ENCODE data around the gene IHH.
A peak's percentile ranks its signal among the peaks of the same experiment; 100 is the strongest.

IHH gene

DNA sequence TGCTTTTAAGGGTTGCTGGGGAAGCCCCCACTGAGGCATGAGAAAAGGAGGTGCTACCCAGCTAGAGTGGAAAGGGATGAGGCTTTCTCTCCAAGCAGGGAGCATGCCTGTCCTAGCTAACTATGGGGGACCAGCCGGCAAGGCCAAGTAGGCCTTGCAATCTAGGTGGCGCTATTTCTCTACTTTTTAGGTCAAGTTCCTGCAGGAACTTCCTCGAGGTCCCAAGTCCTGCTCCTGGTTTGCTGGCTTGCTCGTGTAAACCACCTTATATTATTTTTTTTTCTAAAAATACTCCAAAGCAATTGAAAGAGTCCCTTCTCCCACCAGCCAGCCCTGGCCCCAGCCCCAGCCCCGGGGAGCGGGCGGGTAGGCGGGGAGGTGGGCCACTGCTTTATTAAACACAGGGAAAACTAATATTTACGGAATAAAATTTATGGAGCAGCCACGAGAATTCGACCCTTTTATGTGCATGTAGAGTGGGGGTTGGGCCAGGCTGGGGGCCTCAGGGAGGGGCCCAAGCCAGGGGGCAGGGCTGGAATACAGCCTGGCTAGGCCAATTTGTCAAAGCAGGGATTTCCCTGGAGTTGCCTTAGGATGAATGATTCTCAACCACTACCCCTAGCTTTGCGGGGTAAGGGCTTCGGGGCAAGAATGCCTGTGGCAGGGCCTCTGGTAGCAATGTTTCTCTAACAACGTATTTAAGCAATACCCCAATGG lies 12.8 kb upstream of the IHH start:
- no peak for DNase-seq (ENCODE audit: low spot score)

DNA sequence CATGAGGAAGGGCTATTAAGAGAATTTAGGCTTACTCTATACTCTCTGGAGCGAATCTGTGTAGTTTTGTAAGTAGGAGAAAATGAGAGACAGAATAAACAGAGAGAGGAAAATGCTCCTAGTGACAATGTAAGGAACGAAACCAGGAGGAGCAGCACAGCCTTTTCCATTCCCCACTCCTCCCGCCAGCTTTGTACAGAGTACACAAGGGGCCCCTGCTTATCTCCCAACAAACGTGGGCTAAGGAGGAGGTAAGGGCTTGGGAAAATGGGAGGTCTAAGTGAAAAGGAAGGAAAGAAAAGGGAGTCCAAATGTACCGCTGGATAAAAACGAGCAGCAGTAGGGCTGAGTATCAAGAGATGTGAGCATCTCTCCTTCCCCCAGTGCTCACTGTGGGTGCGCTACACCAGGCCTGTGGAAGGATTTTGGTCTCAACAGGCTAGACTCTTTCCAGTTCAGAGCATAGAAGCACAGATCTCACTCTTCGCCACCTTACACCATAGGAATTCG lies 12.1 kb upstream of the IHH start:
- DNase-seq (ENCODE audit: low spot score) = no peak

- no peak for DNase-seq (ENCODE audit: low spot score)
These were observed 10.6 kb upstream of the IHH start for GRCh38 chr2:219071131-219071816.

DNA sequence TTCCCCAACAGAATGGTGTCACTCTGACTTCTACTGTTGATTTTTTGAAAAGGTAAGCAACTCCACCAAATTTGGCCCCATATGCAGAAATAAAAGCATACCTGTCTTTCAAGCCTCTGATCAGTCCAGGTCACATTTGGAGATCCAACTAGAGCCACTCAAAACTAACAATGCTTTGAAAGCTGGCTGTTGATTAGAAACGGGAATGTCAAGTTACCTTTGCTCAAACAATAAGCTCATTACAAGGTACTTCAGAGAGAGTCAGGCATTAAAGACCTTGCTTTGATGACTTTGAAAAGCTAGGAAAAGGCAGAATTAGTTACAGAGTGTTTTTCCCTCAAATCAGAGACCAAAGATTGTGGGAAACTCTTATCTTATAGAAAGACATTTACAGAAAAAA lies 4.8 kb upstream of the IHH start:
- no peak for DNase-seq (ENCODE audit: low spot score)

- no peak for DNase-seq (ENCODE audit: low spot score)
These were observed 1.4 kb upstream of the IHH start for GRCh38 chr2:219062081-219062480.

DNA sequence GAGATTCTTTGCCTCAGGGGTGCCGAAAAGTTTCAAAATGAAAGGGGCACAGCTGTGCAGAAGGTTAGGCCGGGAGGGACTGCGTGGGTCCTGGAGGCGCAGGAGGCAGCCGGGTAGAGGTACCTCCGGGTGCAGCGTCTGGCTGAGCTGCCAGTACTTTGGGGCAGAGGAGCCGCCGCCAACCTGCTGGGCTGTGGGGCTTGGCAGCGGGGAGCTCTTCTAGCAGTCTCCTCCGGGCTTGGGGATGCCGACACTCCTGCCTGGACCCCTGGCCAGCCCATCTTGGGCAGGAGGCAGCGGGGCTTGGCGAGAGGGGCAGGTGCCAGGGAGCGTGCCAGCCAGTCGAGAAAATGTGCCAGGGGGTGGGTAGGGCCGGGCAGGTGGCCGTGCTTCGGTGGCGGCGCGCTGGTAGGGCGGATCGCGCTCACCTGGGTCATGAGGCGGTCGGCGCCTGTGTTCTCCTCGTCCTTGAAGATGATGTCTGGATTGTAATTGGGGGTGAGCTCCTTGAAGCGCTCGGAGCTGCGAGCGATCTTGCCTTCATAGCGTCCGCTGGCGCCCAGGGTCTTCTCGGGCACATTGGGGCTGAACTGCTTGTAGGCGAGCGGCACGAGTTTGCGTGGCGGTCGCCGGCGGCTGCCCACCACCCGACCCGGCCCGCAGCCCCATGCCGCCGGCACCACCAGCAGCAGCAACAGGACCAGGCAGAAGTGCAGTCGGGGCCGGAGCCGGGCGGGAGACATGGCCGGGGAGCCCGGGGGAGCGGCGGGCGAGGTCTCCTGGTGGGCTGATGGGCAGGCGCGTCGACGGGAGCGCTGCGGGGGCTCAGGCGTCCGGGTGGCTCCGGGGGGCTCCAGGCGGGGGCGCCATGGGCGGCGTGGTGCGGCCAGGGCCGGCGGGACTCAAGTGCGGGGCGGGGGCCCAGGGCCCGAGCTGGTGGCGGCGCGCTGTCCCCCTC lies 717 bp downstream of the IHH start:
- DNase-seq (ENCODE audit: low spot score) = no peak

- DNase-seq (ENCODE audit: low spot score) = no peak
These were observed 1.4 kb downstream of the IHH start for GRCh38 chr2:219059375-219059724.

DNA sequence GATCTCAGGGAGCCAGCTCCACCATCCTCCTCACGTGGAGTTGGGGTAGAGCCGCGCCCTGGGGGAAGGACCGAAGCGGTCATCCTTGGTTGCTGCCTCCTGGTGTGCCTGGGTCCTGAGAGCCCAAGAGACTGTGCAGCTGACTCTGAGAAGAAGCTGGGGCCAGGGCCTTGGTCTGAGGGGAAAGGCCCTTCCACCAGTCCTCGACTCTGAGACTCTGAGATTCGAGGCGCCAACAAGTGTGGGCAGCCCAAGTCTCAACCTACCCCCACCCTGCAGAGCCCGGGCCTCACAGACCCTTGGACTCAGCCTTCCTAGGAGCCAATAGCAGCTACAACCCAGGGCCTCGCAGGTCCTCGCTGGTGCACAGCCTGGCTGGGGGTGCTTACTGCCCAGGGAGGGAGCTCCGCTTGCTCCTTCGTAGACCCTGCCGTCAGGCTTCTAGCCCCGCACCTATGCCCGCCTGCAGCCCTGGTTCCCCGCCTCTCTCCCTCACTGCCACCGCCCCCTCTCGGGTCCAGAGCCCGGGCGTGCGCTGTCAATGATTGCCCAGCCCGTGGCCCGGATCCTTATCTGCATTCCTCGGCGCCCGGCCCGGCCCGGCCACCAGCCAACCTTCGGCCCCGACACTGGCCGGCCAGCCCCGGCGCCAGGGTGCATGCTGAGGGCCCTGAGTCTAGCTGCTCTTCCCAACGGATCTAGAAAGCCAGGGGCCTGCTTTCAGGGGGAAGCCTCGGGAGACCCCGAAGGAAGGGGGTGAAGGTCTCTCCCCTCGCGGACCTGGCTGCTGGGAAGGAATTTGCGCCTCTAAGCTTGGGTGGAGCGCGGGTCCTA lies 2.0 kb downstream of the IHH start:
- DNase-seq (ENCODE audit: low spot score) = no peak

DNA sequence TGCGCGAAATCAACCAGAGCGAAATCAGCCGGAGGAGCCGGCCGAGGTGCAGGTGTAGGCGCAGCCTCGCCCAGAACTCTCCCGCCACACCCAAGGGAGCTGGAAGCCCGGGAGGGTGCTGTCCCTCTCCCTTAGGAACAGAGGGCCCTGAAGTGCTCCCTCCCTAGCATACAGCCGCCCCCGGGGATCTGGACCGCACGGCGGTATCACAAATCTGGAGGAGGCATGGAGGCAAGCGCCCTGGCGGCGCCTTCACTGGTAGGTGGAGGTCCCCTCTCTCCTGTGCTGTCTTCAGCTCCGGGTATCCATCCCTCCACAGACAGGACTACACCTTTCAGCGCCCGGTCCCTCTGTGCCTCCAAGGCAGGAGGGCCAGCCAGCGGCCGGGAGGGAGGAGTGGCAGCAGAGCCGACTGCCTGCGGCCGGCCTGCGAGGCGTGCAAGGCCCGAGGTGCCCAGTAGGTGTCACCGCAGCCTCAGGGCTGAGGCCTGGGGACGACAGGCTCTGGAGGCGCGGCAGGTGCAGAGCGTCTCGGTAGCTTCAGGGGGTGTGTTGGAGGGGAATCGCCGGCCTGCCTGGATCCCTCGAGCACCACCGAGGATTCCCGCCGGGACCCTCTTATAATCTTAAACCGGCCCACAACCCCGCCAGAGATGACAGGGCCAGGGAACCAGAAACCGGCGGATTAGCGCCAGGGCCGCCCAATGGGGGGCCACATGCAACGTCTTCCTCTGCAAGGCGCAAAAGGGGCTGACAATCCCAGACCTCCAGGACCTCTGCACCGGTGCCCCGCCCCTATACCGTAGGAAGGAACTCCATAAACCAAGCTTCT lies 2.8 kb downstream of the IHH start:
- DNase-seq (ENCODE audit: low spot score) = peak; percentile 47

GRCh38 chr2:219056896-219057708 lies 3.6 kb downstream of the IHH start:
- DNase-seq (ENCODE audit: low spot score) = no peak

DNA sequence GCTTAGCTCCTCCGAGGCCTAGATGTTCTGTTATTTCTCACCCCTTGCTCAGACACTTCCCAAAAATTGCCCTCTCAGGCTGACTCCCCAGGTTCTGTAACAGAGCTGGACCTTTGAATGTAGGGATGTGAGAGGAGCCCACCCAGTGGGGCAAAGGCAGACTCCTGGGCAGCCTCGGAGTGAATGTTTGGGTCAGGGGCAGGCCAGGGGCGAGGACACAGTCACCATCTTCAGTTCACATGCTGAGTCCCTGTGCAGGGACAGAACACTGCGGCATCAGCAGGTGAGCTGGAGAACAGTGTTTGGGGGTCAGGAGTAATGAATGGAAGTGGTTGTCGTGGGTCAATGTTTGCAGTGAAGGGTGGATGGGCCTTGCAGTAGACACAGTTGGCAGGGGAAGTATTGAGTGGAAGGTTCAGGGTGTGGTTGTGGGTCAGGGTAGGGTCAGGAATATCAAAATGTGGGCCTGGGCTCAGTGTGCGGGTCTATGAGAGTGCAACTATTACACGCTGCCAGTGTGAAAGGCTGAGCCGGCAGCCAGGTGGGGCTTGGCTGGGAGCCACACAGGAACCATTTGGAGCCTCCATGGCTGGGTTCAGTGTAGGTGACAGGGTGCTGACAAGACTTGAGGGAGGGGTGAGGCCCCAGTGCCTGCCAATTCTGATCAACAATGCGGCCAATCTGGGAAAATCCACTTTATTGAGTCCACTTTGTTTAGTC lies 4.4 kb downstream of the IHH start:
- no peak for DNase-seq (ENCODE audit: low spot score)

- no peak for DNase-seq (ENCODE audit: low spot score)
These were observed 5.5 kb downstream of the IHH start for GRCh38 chr2:219054956-219055903.

DNA sequence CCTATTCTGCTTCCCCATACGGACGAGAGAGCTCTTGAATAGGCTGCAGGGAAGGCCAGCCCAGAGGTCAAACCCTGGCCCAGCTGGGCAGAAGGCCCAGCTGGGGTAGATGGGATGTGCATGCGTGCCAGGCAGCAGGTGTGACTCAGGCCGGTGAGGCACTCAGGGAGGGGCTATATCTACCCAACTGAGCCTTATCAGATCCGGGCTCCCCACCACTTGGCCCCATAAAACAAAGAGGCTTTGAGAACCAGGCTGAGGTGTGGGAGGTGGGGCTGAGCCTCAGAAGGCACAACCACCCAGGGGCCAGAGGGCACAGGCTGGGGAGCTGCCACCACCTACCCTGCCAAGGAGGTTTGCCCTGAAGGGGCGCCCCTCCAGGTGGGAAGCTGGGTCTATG lies 11.4 kb downstream of the IHH start:
- DNase-seq (ENCODE audit: low spot score) = no peak

GRCh38 chr2:219045937-219046550 lies 14.7 kb downstream of the IHH start:
- DNase-seq (ENCODE audit: low spot score) = no peak

DNA sequence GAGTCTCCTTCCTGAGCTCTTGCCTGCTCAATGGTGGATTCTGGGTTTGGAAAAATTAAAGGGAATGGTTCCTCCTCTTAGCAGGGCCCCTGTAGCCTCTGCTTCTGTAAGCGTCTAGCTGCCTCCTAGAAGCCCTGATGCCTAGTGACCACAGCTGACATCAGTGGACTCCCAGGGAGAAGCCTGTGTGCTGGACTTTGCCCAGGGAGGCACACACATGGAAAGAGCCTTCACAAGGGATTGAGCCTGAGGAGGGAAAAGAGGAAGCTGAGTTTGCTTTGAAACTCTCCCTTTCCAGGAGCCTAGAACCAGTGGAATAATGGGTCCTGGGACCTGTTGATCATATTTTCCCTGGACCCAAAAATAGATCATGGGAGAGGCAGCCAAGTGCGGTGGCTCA lies 18.0 kb downstream of the IHH start:
- DNase-seq (ENCODE audit: low spot score) = no peak

DNA sequence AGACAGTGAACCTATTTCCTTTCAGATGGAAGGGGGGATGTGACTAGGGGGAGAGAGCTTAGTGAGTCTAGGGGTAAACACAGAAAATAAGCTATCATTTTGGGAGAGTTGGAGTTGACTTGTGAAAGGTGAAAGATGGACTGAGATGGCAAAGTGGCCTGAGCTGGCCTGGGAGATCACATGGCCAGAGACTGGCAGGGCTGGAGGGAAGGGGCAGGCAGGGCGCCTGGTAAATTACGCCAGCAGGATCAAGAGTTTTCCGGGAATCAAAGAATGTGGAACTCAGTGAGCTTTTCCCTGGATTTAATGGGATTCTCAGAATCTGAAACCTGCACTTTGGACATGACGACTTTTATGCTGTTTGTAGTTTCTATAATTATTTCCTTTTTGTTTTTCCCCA lies 18.6 kb downstream of the IHH start:
- DNase-seq (ENCODE audit: low spot score) = no peak

GRCh38 chr2:219041252-219041651 lies 19.5 kb downstream of the IHH start, which contains the start of gene CFAP65:
Gene CFAP65 (minus strand): TSS chr2:219041516. CDS start chr2:219039048, 2,468 bp downstream.
- DNase-seq (ENCODE audit: low spot score) = peak; percentile 61

All from putamen (tissue), 1 donor.